Astrocyte (in vitro differentiated cells and primary cell): ENCODE results near the gene PGLYRP4.

Experiments
- EZH2 ChIP-seq: IDR thresholded peaks from 2 replicates; pipeline ENCODE4 v1.6.1; 2012; ENCODE audit warnings: mild to moderate bottlenecking, low read length, inconsistent platforms; ENCODE audit not compliant: insufficient read depth
- TF ChIP-seq, protein P1 (sequence below): IDR thresholded peaks from 2 replicates; pipeline ENCODE4 v1.5.1; 2011; ENCODE audit warnings: low read depth, mild to moderate bottlenecking, inconsistent platforms, low read length, moderate library complexity; ENCODE audit not compliant: insufficient read depth

DNA sequence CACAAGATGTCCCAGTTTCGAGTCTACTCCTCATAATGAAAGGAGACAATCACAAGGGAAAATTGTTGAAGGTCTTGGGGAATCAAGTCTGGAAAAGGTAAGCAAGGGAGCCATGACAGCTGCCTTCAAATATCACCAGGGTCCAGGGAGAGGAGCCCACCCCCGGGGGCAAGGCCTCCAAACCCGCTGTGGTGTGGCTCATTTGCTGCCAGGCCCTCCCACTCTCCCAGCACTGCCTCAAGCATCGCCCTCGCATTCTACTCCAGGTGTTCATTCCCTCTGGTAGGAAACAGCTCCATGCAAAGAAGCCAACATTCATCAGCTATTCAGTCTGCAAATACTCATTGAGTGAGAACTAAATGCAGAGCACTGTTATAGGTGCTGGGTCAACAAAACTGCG lies 17.6 kb upstream of the PGLYRP4 start:
- TF ChIP-seq, protein P1, sequence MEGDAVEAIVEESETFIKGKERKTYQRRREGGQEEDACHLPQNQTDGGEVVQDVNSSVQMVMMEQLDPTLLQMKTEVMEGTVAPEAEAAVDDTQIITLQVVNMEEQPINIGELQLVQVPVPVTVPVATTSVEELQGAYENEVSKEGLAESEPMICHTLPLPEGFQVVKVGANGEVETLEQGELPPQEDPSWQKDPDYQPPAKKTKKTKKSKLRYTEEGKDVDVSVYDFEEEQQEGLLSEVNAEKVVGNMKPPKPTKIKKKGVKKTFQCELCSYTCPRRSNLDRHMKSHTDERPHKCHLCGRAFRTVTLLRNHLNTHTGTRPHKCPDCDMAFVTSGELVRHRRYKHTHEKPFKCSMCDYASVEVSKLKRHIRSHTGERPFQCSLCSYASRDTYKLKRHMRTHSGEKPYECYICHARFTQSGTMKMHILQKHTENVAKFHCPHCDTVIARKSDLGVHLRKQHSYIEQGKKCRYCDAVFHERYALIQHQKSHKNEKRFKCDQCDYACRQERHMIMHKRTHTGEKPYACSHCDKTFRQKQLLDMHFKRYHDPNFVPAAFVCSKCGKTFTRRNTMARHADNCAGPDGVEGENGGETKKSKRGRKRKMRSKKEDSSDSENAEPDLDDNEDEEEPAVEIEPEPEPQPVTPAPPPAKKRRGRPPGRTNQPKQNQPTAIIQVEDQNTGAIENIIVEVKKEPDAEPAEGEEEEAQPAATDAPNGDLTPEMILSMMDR, result no peak
- no peak for TF ChIP-seq EZH2
